Vagina (tissue), 2 donors: ENCODE results near the gene TRIP13.
"Not testable (repeated sequence)": the region's sequence is repeated elsewhere in the genome, so short reads cannot be mapped to it uniquely, and the experiment has no call there.

ENCODE experiments used
- POLR2A ChIP-seq, 2 donors: fragments of 450-650 bp; IDR thresholded peaks; one replicate each; pipeline ENCODE4 v1.6.1; 2017; ENCODE audit warnings: antibody characterized with exemption in 2 of 2, mild to moderate bottlenecking in 2 of 2, moderate library complexity in 2 of 2
- POLR2AphosphoS5 ChIP-seq, 2 donors: sonication (generic); formaldehyde crosslinking; IDR thresholded peaks; one replicate each; pipeline ENCODE4 v1.9.0; 2017; ENCODE audit warnings: antibody characterized with exemption in 2 of 2, mild to moderate bottlenecking in 2 of 2, low read depth in 1 of 2; ENCODE audit not compliant: insufficient read depth in 1 of 2
- TF ChIP-seq, protein P1 (sequence below), 3 experiments: fragments of 450-650 bp in 2 of 3; fragments of 200-600 bp in 1 of 3; sonication (generic) in 1 of 3; IDR thresholded peaks; one replicate each; pipeline ENCODE4 v1.5.1; 2017 to 2019; ENCODE audit warnings: antibody characterized with exemption in 3 of 3, mild to moderate bottlenecking in 2 of 3, moderate library complexity in 2 of 3

DNA sequence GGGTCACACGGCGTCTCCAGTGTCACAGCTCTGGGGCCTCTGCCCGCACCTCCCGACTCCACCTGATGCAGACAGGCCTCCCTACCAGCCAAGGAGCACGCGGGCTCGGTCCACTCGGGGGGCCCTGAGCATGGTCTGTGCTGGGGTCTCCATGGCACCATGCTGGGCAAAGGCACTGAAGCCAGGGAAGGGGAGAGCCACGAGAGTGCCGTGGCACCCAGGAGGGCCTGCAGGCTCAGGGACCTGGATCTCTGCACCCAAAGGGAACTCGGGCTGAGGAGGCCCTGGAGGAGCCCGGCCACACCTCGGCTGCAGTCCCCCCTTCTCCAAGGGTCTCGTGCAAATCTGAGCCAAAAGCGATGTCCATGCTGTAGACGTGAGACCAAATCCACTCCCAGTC, 48.3 kb upstream of the TRIP13 start:
- TF ChIP-seq, protein P1, sequence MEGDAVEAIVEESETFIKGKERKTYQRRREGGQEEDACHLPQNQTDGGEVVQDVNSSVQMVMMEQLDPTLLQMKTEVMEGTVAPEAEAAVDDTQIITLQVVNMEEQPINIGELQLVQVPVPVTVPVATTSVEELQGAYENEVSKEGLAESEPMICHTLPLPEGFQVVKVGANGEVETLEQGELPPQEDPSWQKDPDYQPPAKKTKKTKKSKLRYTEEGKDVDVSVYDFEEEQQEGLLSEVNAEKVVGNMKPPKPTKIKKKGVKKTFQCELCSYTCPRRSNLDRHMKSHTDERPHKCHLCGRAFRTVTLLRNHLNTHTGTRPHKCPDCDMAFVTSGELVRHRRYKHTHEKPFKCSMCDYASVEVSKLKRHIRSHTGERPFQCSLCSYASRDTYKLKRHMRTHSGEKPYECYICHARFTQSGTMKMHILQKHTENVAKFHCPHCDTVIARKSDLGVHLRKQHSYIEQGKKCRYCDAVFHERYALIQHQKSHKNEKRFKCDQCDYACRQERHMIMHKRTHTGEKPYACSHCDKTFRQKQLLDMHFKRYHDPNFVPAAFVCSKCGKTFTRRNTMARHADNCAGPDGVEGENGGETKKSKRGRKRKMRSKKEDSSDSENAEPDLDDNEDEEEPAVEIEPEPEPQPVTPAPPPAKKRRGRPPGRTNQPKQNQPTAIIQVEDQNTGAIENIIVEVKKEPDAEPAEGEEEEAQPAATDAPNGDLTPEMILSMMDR (IDR thresholded peaks at IDR 0.05) = not testable (repeated sequence)
- TF ChIP-seq POLR2AphosphoS5 (IDR thresholded peaks at IDR 0.05; ENCODE audit: insufficient read depth in 1 of 2, low read depth in 1 of 2); POLR2A (IDR thresholded peaks at IDR 0.05): not testable (repeated sequence)
